HG03095 (cell line): ENCODE results near the gene CTCFL.

Experiments used
- ATAC-seq: cut with Tn5 transposase; IDR thresholded peaks from one replicate; pipeline ENCODE4 v1.9.1; 2021; ENCODE audit warnings: moderate library complexity; ENCODE audit not compliant: unreplicated experiment

The CTCFL gene

DNA sequence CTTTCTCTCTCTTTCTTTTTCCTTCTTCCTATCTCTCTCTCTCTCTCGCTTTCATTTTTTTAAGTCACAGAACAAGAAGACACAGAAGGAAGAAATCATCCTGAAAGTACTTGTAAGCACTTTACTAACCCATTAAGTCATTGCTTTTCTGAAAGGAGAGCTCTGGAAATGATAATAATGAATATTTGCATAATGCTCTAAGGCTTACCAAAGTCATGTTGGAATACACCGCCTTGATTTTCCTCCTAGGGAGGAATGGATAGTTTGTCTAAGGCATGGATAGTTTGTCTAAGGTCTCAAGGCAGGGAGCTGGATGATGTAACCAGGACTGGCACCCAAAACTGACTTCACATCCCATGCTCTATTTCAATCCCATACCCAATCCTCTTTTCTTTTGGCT lies 12.9 kb upstream of the CTCFL start:
- no peak for ATAC-seq

DNA sequence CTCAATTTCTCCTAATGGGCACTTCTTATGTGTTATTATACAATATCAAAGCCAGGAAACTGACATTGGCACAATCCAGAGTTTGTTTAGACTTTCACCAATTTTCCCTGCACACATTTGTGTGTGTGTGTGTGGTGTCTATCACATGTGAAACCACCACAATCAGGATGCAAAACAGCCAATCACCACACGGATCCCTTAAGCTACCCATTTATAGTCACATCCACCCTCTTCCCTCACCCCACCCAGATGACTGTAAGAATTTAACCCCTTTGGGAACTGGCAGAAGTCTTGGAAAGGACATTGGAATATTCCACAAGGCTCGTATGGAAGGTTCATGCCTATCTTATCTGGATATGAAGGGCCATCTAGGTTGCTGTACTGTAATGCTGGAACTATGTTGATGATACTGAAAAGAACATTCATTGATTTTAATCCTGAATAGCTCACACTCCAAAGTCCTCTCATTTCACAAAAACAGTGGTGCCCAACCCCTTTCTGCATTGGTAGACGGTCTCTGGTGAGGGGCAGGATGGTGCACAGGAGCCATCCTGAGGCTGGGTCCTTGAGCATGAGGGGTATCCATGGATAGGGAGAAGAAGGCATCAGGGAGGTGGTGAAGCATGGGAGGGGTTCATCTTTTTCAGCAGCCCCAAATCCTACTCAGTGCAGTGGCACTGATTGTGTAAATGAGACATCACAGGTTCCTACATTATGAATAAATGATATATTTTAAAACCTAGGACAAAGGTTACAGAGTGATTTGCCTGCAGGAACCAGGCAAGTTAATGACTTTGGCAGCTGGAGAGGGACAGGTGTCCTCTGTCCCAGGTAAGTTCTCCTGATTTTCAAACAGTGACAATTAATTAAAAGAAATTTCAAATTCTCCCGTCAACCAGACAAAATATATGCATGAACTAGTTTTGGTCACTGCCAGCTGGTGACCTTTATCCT lies 12.1 kb upstream of the CTCFL start:
- ATAC-seq = no peak

DNA sequence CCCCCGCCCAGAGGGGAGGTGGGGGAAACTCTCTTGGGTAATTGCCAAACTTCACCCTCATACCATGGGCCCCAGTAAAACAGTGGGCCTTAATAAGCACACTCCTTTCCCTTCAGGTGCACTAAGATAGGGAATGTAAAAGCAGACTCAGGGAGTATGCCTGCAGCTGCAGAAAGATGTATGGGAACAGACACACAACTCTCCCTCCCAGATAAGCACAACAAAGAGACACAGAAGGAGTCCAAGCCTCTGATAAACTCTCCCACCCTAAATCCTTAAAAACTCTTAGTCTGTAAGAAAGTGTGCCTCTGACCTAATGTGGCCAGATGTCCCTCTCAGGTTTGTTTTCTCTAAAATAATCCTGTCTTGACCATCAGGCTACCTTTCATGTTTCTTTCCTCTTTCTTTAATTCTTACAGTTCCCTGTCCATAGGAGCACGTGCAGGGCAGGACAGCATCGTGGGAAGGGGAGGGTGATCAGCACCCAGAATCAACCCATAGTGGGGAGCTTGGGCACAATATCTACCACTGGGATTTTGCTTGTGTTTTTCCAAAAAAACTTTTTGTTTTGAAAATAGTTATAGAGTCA lies 11.3 kb upstream of the CTCFL start:
- ATAC-seq = no peak

DNA sequence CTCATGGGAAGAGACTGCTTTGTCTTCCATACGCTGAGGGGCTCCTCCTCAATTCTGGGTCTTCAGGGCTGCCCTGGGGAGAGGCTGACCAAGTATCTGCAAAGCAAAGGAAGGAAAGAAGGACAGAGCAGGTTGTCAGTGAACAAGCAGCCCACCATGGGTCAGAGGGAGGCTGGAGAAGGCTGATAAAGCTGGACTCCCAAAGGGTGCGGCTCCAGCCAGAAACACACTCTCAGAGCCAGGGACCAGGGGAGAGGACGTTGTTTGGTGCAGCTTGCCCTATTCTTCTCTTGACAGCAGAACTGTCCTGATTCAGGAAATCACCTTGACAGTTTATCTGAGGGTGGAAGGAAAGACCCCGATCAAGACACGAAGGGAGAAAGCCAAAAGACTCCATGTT lies 10.4 kb upstream of the CTCFL start:
- ATAC-seq = no peak

GRCh38 chr20:57532104-57532503 lies 7.2 kb upstream of the CTCFL start:
- ATAC-seq = no peak

DNA sequence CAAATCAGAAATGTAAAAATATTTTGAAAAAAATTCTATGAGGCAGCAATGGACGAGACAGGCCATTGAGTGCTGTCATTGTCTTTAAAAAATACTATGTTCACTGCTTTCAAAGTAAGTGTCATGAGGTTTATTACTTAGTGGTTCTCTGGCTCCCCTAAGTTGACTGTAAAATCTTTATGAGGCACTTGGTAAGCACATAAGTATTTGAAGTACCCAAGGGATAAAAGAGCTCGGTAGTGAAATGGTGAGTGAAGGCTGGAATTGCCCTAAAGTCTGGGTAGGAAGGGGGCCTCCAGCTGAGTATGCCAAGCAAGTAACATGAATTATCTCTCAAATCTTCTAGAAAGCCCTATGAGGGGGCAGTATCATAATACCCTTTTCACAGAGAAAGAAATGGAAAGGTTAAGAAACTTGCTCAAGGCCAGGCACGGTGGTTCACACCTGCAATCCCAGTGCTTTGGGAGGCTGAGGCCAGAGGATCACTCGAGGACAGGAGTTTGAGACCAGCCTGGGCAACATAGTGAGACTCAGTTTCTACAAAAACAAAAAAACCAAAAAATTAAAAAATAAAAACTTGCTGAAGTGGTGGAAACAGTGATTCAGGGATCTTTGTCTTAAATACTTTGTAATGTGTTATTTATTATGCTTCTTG lies 5.5 kb upstream of the CTCFL start:
- ATAC-seq = no peak

GRCh38 chr20:57529810-57530209 lies 4.9 kb upstream of the CTCFL start:
- ATAC-seq = no peak

- no peak for ATAC-seq
Measured at GRCh38 chr20:57529160-57529585, 4.2 kb upstream of the CTCFL start.

GRCh38 chr20:57528148-57528547 lies 3.2 kb upstream of the CTCFL start:
- ATAC-seq = no peak

DNA sequence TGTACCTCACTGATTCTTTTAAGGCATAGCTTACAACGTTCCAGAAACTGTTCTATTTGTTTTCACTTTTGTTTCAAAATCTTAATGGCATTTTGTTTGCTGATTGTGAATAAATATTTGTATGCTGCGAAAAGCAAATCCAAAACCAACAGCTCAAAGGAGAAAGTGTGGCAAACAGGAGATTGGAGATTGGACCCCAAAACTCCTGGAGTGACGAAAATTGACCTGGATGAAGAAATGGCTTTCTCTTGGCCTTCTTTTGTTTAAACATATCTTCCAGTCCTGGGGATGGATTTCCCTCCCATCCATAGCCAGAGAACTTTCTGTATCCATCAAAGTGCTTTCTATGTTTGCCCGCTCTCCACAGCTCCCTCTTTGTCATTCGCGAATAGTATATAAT lies 2.8 kb upstream of the CTCFL start:
- ATAC-seq = no peak

GRCh38 chr20:57526885-57527460 lies 2.0 kb upstream of the CTCFL start:
- ATAC-seq = no peak

DNA sequence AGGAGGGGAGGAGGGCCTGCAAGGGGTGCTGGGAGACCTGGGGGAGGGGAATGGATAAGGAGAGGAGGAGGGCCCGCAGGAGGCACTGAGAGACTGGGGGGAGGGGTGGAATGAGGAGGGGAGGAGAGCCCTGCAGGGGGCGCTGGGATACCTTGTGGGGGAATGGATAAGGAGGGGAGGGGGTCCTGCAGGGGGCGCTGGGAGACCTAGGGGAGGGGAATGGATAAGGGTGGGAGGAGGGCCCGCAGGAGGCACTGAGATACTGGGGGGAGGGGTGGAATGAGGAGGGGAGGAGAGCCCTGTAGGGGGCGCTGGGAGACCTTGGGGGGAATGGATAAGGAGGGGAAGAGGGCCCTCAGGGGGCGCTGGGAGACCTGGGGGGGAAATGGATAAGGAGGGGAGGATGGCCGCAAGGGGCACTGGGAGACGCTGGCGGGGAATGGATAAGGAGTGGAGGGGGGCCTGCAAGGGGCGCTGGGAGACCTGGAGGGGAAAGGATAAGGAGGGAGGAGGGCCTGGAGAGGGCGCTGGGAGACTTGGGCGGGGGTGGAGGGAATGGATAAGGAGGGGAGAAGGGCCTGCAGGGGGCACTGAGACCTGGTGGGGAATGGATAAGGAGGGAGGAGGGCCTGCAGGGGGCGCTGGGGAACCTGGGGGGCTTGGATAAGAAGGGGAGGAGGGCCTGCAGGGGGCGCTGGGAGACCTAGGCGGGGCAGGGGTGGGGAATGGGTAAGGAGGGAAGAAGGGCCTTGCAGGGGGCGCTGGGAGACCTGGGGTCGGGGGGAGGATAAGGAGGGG lies 1.3 kb upstream of the CTCFL start:
- ATAC-seq = no peak

- ATAC-seq = no peak
Measured at GRCh38 chr20:57525328-57526086, 567 bp upstream of the CTCFL start.

GRCh38 chr20:57523782-57524181 lies 1.2 kb downstream of the CTCFL start:
- no peak for ATAC-seq

DNA sequence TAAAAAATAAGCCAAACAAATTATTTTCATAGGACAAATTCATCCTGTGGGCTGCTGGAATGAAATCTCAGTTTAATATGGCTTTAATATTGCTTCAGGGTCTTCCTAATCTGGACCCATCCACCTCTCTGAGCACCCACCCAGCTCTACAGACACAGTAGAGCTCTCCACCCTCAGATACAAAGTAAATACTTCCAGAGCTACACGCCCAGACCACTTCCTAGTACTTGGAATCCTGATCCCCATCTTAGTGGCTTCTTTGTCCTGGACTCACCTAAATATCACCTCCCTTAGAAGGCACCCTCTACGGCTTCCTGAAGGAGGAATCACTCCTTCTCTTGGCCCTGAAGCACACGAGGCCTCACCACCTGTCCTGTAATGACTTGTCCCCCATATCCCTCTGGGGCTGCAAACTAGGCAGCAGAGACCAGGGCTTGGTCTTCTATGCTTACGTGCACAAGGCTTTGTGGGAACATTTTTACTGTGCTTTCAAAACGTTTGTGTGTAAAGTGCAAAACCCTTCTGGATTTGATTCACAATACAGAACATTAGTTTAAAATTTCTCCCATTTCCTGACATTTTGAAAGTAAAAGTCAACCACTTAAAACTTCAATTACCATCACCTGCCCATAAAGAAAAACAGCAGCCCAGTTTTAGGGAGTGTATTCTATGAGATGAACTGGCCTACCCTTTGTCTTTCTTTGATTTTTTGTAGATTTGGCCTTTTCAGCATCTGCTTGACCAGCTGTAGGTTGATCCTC lies 2.4 kb downstream of the CTCFL start:
- ATAC-seq = no peak

DNA sequence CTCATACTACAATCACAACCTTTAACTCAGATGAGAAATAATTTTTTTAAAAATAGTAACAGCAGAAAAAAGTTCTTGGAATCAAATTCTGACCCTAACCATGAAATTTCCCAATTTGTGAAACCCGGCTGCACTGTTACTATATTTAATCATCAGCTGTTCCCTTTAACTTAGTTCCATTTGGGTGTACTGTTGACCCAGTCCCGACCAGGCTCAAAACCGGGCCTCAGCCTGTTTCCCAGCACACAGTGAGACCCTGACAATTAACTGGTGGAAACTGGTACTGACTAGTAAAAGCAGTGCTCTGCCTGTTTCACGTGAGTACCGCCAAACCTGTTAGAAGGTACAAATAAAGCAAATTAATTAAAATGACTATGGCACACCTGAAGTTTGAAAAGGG lies 7.0 kb downstream of the CTCFL start:
- ATAC-seq = no peak

GRCh38 chr20:57514273-57514751 lies 10.6 kb downstream of the CTCFL start:
- no peak for ATAC-seq

DNA sequence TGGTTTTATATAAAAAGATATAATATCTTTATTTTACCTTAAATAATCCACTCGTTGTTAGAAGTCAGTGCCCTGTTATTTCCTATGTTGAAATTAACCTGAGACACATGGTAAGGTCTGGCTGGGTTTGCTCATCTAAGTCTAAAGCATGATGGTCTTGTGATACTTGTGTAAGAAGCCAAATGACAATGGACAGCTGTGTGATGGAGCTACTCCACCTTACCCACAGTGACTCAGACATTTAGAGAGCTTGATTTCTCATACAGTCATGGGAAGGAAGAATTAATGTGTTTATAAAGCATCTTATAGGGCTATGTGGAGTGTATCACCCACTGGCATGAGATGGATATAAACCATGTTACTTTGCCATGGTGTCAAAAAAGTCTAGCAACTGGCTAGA lies 11.7 kb downstream of the CTCFL start:
- ATAC-seq = no peak

- no peak for ATAC-seq
Measured at GRCh38 chr20:57512432-57512831, 12.5 kb downstream of the CTCFL start.
